Measurements from ENCODE around the gene TMC2.

DNA sequence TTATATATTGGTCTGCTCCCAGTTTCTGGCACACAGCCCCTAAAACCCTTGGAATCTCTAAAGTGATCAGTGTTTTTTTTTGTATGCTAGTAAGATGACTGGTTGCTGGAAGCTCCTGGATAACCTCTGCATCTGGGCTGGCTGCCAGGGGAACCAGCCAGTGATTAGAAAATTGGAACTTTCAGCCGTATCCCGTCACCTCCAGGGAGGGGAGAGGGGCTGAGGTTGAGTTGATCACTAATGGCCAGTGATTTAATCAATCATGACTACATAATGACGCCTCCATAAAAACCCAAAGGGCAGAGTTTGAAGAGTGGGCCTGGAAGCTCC, 68.1 kb downstream of the TMC2 start:
- TF ChIP-seq, protein P1, sequence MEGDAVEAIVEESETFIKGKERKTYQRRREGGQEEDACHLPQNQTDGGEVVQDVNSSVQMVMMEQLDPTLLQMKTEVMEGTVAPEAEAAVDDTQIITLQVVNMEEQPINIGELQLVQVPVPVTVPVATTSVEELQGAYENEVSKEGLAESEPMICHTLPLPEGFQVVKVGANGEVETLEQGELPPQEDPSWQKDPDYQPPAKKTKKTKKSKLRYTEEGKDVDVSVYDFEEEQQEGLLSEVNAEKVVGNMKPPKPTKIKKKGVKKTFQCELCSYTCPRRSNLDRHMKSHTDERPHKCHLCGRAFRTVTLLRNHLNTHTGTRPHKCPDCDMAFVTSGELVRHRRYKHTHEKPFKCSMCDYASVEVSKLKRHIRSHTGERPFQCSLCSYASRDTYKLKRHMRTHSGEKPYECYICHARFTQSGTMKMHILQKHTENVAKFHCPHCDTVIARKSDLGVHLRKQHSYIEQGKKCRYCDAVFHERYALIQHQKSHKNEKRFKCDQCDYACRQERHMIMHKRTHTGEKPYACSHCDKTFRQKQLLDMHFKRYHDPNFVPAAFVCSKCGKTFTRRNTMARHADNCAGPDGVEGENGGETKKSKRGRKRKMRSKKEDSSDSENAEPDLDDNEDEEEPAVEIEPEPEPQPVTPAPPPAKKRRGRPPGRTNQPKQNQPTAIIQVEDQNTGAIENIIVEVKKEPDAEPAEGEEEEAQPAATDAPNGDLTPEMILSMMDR (IDR thresholded peaks at IDR 0.05; ENCODE audit: insufficient read depth, low read length, poor library complexity, severe bottlenecking) = no peak
- no peak for TF ChIP-seq EZH2phosphoT487 (conservative IDR thresholded peaks at IDR 0.05; ENCODE audit: low read length)
